Sigmoid colon (tissue), 7 donors: ENCODE results near the gene C10orf62. TPM values are rescaled to one million over a fixed set of nuclear protein-coding genes. Genes with fewer than 3 reads are reported as not detected.
"Not testable (repeated sequence)": the region's sequence is repeated elsewhere in the genome, so short reads cannot be mapped to it uniquely, and the experiment has no call there.

Experiments
- DNase-seq: peaks from one replicate; pipeline ENCODE4 v3.0.0-alpha.2; 2019
- H3K27ac ChIP-seq, 4 donors: fragments of 200-600 bp; sonication (generic); one replicate each; pipeline ENCODE4 v1.5.1; 2016 to 2019; ENCODE audit warnings: mild to moderate bottlenecking in 1 of 4
- H3K27me3 ChIP-seq, 3 donors: fragments of 200-600 bp; sonication (generic); one replicate each; pipeline ENCODE4 v1.5.1; 2019; ENCODE audit warnings: mild to moderate bottlenecking in 1 of 3
- H3K36me3 ChIP-seq, 4 donors: fragments of 200-600 bp; sonication (generic); one replicate each; pipeline ENCODE4 v1.5.1; 2016 to 2019
- H3K4me1 ChIP-seq, 4 donors: fragments of 200-600 bp; sonication (generic); one replicate each; pipeline ENCODE4 v1.5.1; 2017 to 2019
- H3K4me3 ChIP-seq, 4 donors: fragments of 200-600 bp; sonication (generic); one replicate each; pipeline ENCODE4 v1.5.1; 2017 to 2019; ENCODE audit warnings: mild to moderate bottlenecking in 2 of 4, moderate library complexity in 1 of 4
- H3K9me3 ChIP-seq, 4 donors: fragments of 200-600 bp in 3 of 4; sonication (generic) in 3 of 4; one replicate each; pipeline versions ENCODE4 v1.5.1 to v1.6.1; 2013 to 2019
- CTCF ChIP-seq, 4 experiments: fragments of 450-650 bp in 3 of 4; fragments of 200-600 bp in 1 of 4; IDR thresholded peaks; one replicate each; pipeline ENCODE4 v1.5.1; 2016 to 2019; ENCODE audit warnings: antibody characterized with exemption in 4 of 4, mild to moderate bottlenecking in 3 of 4, moderate library complexity in 2 of 4
- EP300 ChIP-seq, 4 donors: sonication (generic); formaldehyde crosslinking; IDR thresholded peaks; one replicate each; pipeline ENCODE4 v1.6.1; 2017; ENCODE audit warnings: antibody characterized with exemption in 4 of 4
- POLR2A ChIP-seq, 2 donors: fragments of 450-650 bp; IDR thresholded peaks; one replicate each; pipeline ENCODE4 v1.6.1; 2016; ENCODE audit warnings: antibody characterized with exemption in 2 of 2, mild to moderate bottlenecking in 2 of 2, moderate library complexity in 2 of 2
- POLR2AphosphoS5 ChIP-seq, 4 donors: sonication (generic); formaldehyde crosslinking; IDR thresholded peaks; one replicate each; pipeline ENCODE4 v1.6.1; 2017; ENCODE audit warnings: antibody characterized with exemption in 4 of 4
- WGBS, 2 donors: extraction: QIAGEN DNeasy Blood & Tissue Kit; methylation state at CpG; one replicate each; pipeline ENCODE4 v1.1.7; 2013; 5-methylcytosine and 5-hydroxymethylcytosine counted together
- intact Hi-C: fragments of 100-400 bp; cut with DNase I; formaldehyde crosslinking; loops from one replicate; pipeline ENCODE4 v1.15.1; 2023
- polyA plus RNA-seq, 3 donors: library from polyadenylated mRNA; stranded (reverse); fragments of 200-250 nt; gene quantifications; one replicate each; pipeline ENCODE4 v1.2.3, GENCODE V29; 2013
- total RNA-seq, 4 donors: library from RNA; depleted of rRNA; stranded (reverse); fragments of >200 nt; gene quantifications; one replicate each; pipeline ENCODE4 v1.1.0, GENCODE V29; 2016
- donor health status: healthy with polysubstance abuse.
- donor health status: Bipolar disorder and iron deficiency.
- donor health status: healthy.

Gene C10orf62
- total and polyA plus RNA-seq, 7 donors: not detected

- TF ChIP-seq EP300 (IDR thresholded peaks at IDR 0.05) (no peak), POLR2AphosphoS5 (IDR thresholded peaks at IDR 0.05) (no peak)
- Histone ChIP-seq H3K27ac (no peak overlapping the region), H3K9me3 (no peaks in the 10 kb centered on the region), H3K36me3 (no peaks in the 10 kb centered on the region), H3K27me3 (no peaks in the 10 kb centered on the region), H3K4me1 (peaks cover 0 to 14% (median 7%) of the 10 kb centered on the region in 4 donors), H3K4me3 (no peak overlapping the region)
- 91 to 94% methylated on average over 1 of the region's 1 CpG for WGBS, 2 donors
- DNase-seq: no peak
- intact Hi-C loops: no loop called here
Measured at GRCh38 chr10:97635577-97635976, 46.1 kb downstream of the C10orf62 start.

GRCh38 chr10:97639090-97639489 is 49.6 kb downstream of the C10orf62 start:
- H3K27ac ChIP-seq, H3K36me3 ChIP-seq, H3K4me3 ChIP-seq, H3K27me3 ChIP-seq, H3K9me3 ChIP-seq, intact Hi-C loops, DNase-seq: not testable (repeated sequence)
- WGBS, 2 donors: 83 to 91% methylated on average over 3 of the region's 3 CpGs
- H3K4me1 ChIP-seq: peaks cover 0 to 25% (median 17%) of the 10 kb centered on the region in 4 donors

GRCh38 chr10:97640174-97640867 is 50.8 kb downstream of the C10orf62 start, which contains the start of gene PI4K2A:
Gene PI4K2A, plus strand, starts transcription at chr10:97640671. Its CDS starts 72 bp downstream, at chr10:97640743.
- WGBS, 2 donors: 2% methylated on average over 54 of the region's 54 CpGs
- peak within 1 kb of the TSS; percentile 54 to 94 (median 82) for H3K4me3 ChIP-seq
- no peaks in the 10 kb centered on the region for H3K27me3 ChIP-seq
- no peaks in the 10 kb centered on the region for H3K9me3 ChIP-seq
- intact Hi-C loops: loop anchor here (2.0 kb wide), 1 partner anchor 46 kb away; the partner anchor contains the start of gene AVPI1
- peaks cover 0 to 13% (median 2%) of the 10 kb centered on the region in 4 donors for H3K36me3 ChIP-seq
- TF ChIP-seq CTCF (IDR thresholded peaks at IDR 0.05): no peak
- TF ChIP-seq POLR2A (IDR thresholded peaks at IDR 0.05): peak; percentile 29 to 68
- no peak for TF ChIP-seq EP300 (IDR thresholded peaks at IDR 0.05)
- TF ChIP-seq POLR2AphosphoS5 (IDR thresholded peaks at IDR 0.05): peak; percentile 79 to 94 (median 86)
- H3K4me1 ChIP-seq: peaks cover 0 to 25% (median 17%) of the 10 kb centered on the region in 4 donors
- peak within 1 kb of the TSS; percentile 85 to 95 (median 92) for H3K27ac ChIP-seq
- DNase-seq: peak; percentile 99

Other genes starting within 250 kb of the C10orf62 start
- gene RRP12, start 188.4 kb upstream of the C10orf62 start, total RNA-seq: 10 to 100 TPM in 2 of 4 donors, 1 to 10 TPM in 2; 5.9 to 17.4 (median 9.8) TPM
- gene RRP12, start 188.4 kb upstream of the C10orf62 start, polyA plus RNA-seq: 10 to 100 TPM in 1 of 3 donors, 1 to 10 TPM in 2; 3.2 to 18.8 (median 7.8) TPM
- 100 to 1,000 TPM; 188 to 306 (median 224) TPM for gene PGAM1, start 163.5 kb upstream of the C10orf62 start, total RNA-seq
- 100 to 1,000 TPM; 195 to 363 (median 303) TPM for gene PGAM1, start 163.5 kb upstream of the C10orf62 start, polyA plus RNA-seq
- 10 to 100 TPM; 29.1 to 40.0 (median 38.7) TPM for gene EXOSC1, start 143.7 kb upstream of the C10orf62 start, total RNA-seq
- 10 to 100 TPM; 35.4 to 42.6 (median 36.8) TPM for gene EXOSC1, start 143.7 kb upstream of the C10orf62 start, polyA plus RNA-seq
- 10 to 100 TPM; 15.7 to 36.3 (median 24.0) TPM for gene ZDHHC16, start 143.5 kb upstream of the C10orf62 start, total RNA-seq
- gene ZDHHC16, start 143.5 kb upstream of the C10orf62 start, polyA plus RNA-seq: 10 to 100 TPM; 16.8 to 35.1 (median 21.5) TPM
- gene MMS19, start 91.3 kb upstream of the C10orf62 start, total RNA-seq: 10 to 100 TPM; 37.9 to 79.8 (median 57.9) TPM
- 10 to 100 TPM; 29.4 to 48.9 (median 34.2) TPM for gene MMS19, start 91.3 kb upstream of the C10orf62 start, polyA plus RNA-seq
- 1 to 10 TPM; 4.3 to 7.9 (median 7.4) TPM for gene UBTD1, start 90.8 kb upstream of the C10orf62 start, total RNA-seq
- 1 to 10 TPM; 2.3 to 5.9 (median 5.4) TPM for gene UBTD1, start 90.8 kb upstream of the C10orf62 start, polyA plus RNA-seq
- gene ANKRD2, start 16.9 kb upstream of the C10orf62 start, total RNA-seq: under 1 TPM in 1 of 4 donors, not detected in 3; 0.49 TPM
- gene ANKRD2, start 16.9 kb upstream of the C10orf62 start, polyA plus RNA-seq: 1 to 10 TPM in 1 of 3 donors, under 1 TPM in 1, not detected in 1; 0.31 to 1.2 TPM
- gene HOGA1, start 5.3 kb upstream of the C10orf62 start, total RNA-seq: under 1 TPM in 1 of 4 donors, not detected in 3; 0.71 TPM
- gene HOGA1, start 5.3 kb upstream of the C10orf62 start, polyA plus RNA-seq: 1 to 10 TPM in 1 of 3 donors, under 1 TPM in 1, not detected in 1; 0.26 to 1.2 TPM
- 10 to 100 TPM in 1 of 4 donors, 1 to 10 TPM in 2, under 1 TPM in 1; 0.83 to 23.4 (median 5.4) TPM for gene MORN4, start 43.8 kb downstream of the C10orf62 start, total RNA-seq
- 1 to 10 TPM; 1.2 to 2.5 (median 2.5) TPM for gene MORN4, start 43.8 kb downstream of the C10orf62 start, polyA plus RNA-seq
- 10 to 100 TPM; 13.3 to 19.3 (median 13.9) TPM for gene PI4K2A, start 51.0 kb downstream of the C10orf62 start, total RNA-seq
- 1 to 10 TPM; 8.1 to 9.0 (median 8.9) TPM for gene PI4K2A, start 51.0 kb downstream of the C10orf62 start, polyA plus RNA-seq
- gene AVPI1, start 97.5 kb downstream of the C10orf62 start, total RNA-seq: 10 to 100 TPM; 10.5 to 16.1 (median 12.2) TPM
- 10 to 100 TPM; 22.6 to 58.3 (median 31.8) TPM for gene AVPI1, start 97.5 kb downstream of the C10orf62 start, polyA plus RNA-seq
- 10 to 100 TPM; 17.3 to 40.7 (median 22.0) TPM for gene MARVELD1, start 124.0 kb downstream of the C10orf62 start, total RNA-seq
- gene MARVELD1, start 124.0 kb downstream of the C10orf62 start, polyA plus RNA-seq: 10 to 100 TPM; 16.2 to 22.2 (median 16.7) TPM
- 10 to 100 TPM in 3 of 4 donors, 1 to 10 TPM in 1; 8.9 to 15.9 (median 12.4) TPM for gene ZFYVE27, start 147.4 kb downstream of the C10orf62 start, total RNA-seq
- gene ZFYVE27, start 147.4 kb downstream of the C10orf62 start, polyA plus RNA-seq: 10 to 100 TPM in 1 of 3 donors, 1 to 10 TPM in 2; 7.2 to 42.2 (median 7.9) TPM
- 10 to 100 TPM in 3 of 4 donors, 1 to 10 TPM in 1; 9.9 to 24.6 (median 21.4) TPM for gene SFRP5, start 182.3 kb downstream of the C10orf62 start, total RNA-seq
- 1 to 10 TPM in 1 of 3 donors, under 1 TPM in 2; 0.46 to 5.0 (median 0.60) TPM for gene SFRP5, start 182.3 kb downstream of the C10orf62 start, polyA plus RNA-seq